Stimulated activated CD8-positive, alpha-beta memory T cell treated with anti-CD3 and anti-CD28 coated beads, Interleukin-4, amount 100 ng/mL, for 4 hours (primary cell): Measurements from ENCODE around the gene RARRES1.

ENCODE experiments used
- DNase-seq, 2 donors: peaks; one replicate each; pipeline ENCODE4 v3.0.0-alpha.2; 2020; ENCODE audit warnings: low read depth in 2 of 2, low spot score in 1 of 2

The RARRES1 gene

DNA sequence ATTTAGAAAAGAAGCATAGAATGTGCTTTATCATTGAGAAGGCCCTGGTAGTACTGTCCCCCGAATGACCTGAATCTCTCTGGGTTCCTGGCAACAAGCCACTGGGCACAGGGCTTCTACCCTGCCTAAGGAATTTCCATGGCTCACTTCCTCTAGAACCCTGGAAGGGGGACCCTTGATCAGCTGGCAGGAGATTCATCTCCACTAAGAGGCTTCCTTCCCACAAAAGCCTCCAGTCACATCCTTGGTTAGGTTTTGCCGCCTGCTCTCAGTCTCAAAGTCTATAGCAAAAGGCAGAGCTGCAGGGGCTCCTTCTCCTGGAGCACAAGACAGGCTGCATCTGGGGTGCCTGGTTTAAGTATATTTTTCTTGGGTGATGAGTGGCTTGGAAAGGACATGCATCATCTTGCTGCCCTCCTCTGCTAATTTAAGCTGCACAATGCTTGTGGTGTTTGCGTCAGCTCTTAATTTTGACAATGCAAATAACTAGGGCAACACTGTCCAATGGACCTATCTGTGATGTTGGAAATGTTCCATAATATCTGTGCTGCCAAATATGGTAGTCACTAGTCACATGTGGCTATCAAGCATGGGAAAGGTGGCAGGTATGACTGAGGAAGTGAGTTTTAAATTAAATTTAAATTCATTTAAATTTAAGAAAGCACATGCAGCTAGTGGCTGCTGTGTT is 33.4 kb upstream of the RARRES1 start:
- DNase-seq: no peak

DNA sequence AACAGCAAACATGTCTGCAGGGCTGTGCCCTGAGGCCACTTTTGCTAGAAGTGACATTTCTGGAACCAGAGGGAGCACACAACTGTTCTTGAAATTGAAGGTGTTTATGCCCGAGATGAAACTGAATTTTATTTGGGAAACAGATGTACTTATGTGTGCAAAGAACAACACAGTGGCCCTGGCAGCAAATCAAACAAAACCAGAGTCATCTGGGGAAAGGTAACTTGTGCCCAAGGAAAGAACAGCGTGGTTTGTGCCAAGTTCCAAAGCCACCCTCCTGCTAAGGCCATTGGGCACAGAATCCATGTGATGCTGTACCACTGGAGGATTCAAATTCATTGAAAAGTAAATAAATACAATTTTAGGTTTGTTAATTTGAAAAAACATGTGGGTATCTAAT is 31.2 kb upstream of the RARRES1 start:
- no peak for DNase-seq

GRCh38 chr3:158762701-158763100 is 30.4 kb upstream of the RARRES1 start:
- DNase-seq: no peak

- no peak for DNase-seq
These were observed 29.1 kb upstream of the RARRES1 start for GRCh38 chr3:158761350-158761749.

GRCh38 chr3:158755421-158755820 is 23.2 kb upstream of the RARRES1 start:
- DNase-seq: no peak

GRCh38 chr3:158753854-158754253 is 21.6 kb upstream of the RARRES1 start:
- no peak for DNase-seq

- no peak for DNase-seq
These were observed 19.1 kb upstream of the RARRES1 start for GRCh38 chr3:158751316-158751715.

DNA sequence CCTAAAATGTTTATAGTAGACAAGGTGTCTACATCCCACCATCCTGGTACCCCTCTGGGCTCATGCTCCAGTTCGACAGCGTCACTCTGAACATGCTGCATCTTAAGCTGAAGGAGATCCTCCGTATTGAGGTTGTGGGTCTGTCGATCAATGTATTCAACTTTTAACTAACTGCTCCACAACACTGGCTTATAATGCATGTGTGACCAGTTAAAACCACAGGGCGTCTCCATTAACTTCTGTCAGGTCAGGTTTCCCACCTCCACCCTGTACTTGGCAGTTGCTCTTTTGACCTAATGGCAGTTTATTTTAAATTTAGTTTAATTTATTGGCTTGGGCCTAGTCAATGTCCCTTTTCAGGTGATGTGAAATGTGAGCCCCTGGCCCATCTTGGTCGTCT is 17.8 kb upstream of the RARRES1 start:
- no peak for DNase-seq

GRCh38 chr3:158749526-158749925 is 17.3 kb upstream of the RARRES1 start:
- DNase-seq: no peak

DNA sequence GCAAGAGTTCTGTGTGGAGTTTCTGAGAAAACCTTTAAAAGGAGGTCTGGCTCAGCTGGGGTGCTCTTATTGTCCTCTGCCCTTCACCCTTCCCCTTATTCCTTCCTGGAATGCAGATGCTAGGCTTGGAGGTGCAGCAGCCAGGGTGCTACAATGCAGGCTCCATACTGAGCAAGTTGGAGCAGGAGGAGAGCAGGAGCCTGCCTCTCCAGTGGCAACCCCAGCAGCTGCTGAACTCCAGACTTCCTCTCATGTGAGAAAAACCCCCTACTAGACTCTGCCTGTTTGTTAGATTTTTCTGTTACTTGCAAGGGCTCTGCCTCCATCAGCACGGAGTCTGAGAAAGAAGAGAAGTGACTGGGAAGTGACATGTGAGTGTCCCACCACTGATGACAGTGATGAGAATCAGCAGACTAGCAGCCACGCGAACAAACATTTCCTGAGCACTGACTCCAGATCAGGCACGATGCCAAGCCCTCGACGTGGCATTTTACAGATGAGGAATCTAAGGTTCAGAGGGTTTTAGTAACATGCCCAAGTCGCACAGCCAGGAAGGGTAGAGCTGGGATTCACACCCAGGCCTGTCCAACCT is 16.1 kb upstream of the RARRES1 start:
- DNase-seq: no peak

- DNase-seq: no peak
These were observed 15.2 kb upstream of the RARRES1 start for GRCh38 chr3:158747417-158747816.

- DNase-seq: no peak
These were observed 13.3 kb upstream of the RARRES1 start for GRCh38 chr3:158745551-158745950.

DNA sequence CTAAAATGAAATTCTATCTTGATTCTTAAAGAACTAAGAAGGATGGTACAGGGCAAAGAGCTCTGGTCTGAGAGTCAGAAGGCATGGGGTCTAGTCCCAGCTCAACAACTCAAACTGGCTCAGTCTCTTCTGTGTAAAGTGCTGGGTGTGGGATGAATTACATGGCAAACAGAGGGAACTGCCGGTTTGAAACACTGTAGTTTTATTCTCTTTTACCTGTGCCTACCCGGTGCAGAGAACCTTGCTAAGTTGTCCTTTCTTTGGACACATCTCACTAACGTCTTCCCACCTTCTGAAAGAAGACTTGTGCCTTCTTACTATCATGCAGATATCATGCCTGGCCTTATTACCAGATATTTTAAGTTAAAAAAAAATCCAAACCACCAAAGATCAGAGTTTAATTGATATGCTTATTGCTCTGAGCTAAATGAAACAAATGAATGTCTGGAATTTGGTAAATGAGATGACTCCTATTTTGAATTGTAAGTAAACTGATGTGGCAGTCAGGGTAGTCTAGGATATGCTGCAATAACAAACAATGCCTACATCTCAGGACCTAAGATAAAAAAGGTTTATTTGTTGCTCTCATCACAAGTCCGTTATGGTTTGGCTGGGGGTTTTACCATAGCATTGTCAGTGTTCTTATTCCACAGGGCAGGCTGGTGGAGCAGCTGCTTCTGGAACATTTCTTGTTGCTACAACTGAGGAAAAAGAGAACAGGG is 12.5 kb upstream of the RARRES1 start:
- no peak for DNase-seq

DNA sequence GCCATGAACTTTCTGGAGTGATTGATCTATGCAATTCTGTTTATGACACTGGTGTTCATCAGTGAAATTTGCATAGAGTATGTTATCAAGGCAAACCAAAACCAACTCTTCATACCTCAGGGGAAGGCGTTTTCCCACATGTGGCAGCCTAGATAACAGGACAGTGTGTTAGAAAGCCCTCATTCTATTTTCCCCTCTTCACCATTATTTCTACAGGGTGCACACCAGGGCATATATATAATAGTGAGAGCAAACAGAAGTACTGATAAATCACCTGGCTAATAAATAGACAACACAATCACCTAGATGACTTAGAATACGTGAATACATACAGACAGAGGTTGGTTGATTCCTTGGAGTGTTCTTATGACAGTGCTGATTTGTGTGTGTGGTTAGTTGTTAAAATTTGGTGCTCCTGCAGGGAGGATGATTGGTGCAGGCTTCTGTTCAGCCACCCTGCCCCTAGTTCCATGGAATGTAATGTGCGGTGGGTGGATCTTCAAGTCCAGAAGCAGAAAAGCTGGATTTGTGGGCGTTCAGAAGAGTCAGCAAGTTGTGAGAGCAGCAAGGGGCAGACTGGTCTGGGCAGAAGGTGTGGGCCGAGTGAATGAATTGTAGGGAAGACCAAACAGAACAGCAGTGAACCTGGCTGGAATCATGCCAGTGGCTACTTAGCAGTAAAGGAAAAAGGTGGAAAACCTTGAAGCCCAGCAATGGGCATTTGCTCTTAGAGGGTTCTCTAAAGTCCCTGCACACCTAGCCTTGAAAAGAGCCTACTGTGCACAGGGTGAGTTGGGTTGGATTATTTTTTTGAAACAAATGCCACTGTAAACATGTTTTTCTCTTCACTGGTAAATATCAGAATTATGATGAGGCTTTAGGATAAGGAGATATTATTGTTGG is 11.7 kb upstream of the RARRES1 start:
- DNase-seq: no peak

GRCh38 chr3:158742871-158743663 is 10.8 kb upstream of the RARRES1 start:
- DNase-seq: no peak

- DNase-seq: no peak
These were observed 7.4 kb upstream of the RARRES1 start for GRCh38 chr3:158739661-158740060.

DNA sequence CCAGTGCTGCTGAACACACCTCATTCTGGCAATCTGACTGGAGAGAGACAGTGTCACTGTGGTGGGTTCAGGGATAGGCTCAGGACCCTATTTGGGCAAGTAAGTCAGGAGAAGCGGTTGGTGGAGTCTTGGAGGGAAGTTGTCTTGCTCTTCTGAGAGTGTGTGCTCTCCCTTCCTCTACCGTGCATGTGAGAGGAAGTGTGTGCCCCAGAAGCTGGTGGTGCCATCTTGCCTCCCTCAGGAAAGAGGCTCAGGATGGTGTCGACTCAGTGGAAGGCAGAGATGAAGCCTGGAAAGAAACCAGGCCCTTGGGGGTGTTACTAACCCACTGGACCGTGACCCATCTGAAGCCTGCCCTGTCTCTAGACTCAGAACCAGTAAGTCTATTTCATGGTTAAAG is 6.8 kb upstream of the RARRES1 start:
- no peak for DNase-seq

GRCh38 chr3:158738653-158739052 is 6.4 kb upstream of the RARRES1 start:
- no peak for DNase-seq

- DNase-seq: no peak
These were observed 5.8 kb upstream of the RARRES1 start for GRCh38 chr3:158737976-158738615.

- no peak for DNase-seq
These were observed 5.2 kb upstream of the RARRES1 start for GRCh38 chr3:158737410-158737809.
